GM18519 (cell line): Measurements from ENCODE around the gene RANBP6.
A peak's percentile ranks its signal among the peaks of the same experiment; 100 is the strongest.
"Not testable (repeated sequence)": the region's sequence is repeated elsewhere in the genome, so short reads cannot be mapped to it uniquely, and the experiment has no call there.

ENCODE experiments used
- ATAC-seq: cut with Tn5 transposase; IDR thresholded peaks from one replicate; pipeline ENCODE4 v1.9.1; 2021; ENCODE audit warnings: mild to moderate bottlenecking, moderate library complexity; ENCODE audit not compliant: unreplicated experiment, low FRiP score

RANBP6 gene

DNA sequence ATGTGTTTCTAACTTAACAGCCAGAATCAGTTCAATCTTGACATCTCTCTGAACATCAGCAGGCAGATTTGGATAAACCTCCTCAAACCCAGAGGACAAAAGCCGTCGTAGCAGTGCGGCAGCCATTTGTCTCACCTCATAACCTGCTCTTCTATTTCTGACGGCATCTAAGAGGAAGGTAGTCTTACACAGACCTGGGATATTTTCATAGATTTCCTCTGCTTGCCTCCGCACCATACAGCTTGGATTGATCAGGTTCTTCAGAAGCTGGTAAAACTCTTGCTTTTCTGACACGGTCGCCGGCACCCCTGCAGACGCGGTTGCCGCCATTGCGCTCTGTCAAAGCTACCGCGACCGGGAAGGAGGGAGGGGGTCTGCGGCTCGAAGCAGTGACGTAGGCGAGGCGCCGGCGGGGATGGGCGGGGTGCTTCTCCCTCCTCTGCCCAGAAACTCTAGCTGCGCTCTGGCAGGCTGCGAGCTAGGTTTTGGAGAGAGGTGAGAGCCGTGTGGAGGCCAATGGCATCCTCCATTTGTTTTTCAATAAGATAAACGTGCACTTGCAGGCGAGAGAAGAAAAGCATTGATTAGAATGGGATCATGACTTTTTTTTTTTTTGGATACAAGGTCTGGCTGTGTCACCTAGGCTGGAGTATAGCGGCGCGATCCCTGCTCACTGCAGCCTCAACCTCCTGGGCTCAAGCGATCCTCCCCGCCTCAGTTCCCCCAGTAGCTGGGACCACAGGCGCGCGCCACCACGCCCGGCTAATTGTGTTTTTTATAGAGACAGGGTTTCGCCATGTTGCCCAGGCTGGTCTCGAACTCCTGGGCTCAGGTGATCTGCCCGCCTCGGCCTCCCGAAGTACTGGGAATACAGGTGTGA, at the start of gene RANBP6:
Gene RANBP6, minus strand, starts transcription at position 347 of the 880 bp plus-strand sequence. Its CDS starts 17 bp downstream, at position 330.
- ATAC-seq, result peak; percentile 86

DNA sequence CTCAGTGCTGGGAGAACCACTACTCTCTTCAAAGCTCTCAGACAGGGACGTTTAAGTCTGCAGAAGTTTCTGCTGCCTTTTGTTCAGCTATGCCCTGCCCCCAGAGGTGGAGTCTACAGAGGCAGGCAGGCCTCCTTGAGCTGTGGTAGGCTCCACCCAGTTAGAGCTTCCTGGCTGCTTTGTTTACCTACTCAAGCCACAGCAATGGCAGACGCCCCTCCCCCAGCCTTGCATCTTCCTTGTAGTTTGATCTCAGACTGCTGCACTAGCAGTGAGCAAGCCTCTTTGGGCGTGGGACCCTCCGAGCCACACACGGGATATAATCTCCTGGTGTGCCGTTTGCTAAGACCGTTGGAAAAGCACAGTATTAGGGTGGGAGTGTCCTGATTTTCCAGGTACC, 47.7 kb upstream of the RANBP6 start:
- not testable (repeated sequence) for ATAC-seq

DNA sequence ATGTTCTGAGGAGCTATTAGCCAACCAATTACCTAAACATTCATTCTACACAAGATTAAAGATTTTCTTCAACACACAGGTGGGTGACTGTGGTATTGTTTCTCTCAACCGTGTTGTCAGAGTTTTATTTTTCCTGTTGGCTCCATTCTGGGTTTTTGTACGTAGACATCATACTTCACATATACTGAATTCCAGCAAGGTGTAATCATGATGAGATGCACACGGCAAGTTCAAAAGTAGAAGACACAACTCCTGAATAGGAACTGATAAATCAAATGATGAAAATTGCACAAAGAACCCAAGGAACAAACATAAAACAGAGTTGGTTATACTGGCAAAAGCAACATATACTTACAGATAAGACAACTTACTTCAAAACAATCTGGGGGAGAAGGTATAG, 40.2 kb upstream of the RANBP6 start:
- ATAC-seq, result no peak

DNA sequence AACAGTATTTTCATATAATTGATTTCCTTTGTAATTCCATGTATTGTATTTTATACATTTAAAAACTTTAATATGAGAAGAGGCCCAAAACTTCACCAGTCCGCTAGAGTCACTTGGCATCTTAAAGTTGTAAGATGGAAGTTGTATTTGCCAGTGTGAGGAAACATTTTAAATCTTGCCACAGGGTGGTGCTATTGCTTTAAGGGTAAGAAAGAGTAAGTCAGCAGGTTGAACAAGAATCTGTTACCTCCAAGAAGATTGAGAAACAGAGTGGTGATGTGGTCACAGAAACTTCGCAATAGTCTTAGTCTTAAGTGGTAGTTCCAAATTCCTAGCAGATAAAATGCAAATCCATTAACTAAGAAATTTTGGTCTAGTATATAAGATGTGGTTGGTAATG, 39.8 kb upstream of the RANBP6 start:
- ATAC-seq, result no peak

DNA sequence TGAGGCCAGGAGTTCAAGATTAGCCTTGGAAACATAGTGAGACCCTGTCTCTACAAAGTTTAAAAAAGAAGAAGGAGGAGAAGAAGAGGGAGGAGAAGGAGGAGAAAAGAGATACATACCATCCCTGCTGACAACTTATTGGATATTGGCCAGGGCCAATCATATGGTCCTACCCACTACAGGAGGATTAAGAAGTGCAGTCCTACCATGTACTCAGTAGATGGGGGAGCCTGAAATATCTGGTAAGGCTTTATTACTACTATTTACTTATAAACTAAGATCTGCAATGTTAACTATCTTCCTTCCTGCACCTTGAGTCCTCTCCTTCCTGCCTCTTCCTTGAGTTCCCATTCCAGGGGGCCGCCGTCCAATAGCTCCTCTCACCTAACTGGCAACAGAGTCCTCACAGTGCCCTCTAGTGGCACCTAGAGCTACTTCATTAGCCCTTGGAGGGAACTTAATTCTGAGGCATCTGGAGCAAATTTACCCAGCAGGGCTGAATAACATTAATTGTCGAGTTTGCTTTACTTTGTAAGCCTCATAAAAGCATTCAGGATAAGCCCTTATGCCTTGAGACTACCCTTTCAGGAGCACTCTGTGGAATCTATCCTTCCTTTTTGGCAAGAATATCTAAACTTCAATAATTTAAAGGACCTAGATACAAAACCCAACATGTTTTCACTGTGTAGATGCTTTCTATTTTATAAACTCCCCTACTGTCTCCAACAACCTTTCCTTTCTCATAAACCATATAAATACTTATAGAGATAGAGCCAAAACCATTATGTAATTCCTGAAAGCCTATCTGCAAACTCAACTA, 39.1 kb upstream of the RANBP6 start:
- no peak for ATAC-seq

DNA sequence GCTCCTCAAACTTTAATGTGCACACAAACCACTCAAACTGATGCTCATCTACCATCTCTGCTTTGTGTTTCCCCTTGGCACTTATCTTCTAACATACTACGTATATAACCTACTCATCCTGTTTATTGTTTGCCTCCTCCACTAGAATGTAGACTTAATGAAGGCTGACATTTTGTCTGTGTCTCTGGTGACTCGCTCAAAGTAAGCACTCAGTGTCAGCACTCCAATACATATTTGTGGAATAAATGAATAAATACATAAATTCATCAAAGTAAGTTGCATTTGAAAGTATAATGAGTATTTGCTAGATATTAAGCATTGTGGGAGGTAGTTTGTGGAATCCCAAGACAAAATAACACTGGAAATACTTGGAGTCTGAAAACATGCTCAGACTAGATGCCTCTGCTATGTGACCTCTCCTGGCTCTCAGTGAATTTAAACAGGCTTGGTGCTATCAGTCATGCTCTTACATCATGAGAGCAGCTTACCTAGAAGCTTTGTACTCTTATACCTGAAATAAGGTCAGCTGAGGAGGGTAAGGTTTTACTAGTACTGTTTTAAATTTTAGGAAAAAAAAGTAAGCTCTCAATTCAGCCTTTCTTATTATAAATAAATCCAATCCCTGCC, 37.0 kb upstream of the RANBP6 start:
- no peak for ATAC-seq

DNA sequence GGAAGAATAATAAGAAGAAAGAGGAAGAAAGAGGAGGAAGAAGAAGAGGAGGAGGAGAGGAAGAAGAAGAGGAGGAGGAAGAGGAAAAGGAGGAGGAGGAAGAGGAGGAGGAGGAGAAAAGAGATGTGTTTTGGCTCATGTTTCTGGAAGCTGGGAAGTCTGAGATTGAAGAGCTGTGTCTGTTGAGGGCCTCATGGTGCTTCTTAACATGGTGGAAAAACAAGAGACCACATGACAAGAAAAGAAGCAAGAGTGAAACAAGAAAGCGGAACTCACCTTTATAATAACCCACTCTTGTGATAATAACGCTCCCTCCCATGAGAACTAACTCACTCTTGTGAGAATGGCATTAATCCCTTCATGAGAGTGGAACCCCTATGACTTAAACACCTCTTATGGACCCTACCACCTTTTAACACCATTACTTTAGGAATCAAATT, 36.1 kb upstream of the RANBP6 start:
- ATAC-seq, result peak; percentile 51

DNA sequence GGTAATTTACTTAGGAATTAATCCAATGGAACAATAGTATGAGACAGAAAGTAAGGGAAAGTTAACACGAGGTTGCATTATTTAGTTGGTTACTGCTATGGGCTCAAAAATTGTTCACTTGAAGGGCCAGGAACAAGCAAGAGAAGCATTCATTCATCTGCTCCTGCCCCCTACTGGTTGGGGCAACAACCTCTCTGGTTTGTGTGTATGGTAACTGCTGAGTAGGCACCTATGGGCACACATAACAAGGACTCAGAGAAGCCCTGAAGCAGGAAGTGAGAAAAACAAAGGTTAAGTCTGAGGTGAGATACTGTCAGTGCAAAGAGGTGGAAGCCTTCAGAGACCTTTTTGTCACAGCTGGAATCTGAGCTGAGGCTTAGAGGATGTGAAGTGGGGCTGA, 34.4 kb upstream of the RANBP6 start:
- peak; percentile 50 for ATAC-seq

DNA sequence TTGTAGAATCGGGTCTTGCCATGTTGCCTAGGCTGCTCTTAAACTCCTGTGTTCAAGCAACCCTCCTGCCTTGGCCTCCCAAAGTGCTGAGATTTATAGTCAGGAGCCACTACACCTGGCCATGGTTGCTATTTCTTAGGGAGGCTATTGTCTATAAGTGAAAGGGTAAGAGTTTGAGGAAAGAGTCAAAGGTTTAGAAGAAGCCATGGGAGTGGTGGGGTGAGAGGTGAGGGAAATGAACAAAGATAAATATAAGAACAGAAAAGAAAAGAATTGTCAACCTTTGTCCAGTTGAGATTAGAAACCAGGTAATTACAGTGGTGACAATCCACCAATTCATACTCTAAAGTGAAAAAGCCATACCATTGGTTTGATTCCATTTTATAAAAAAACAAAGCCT, 32.6 kb upstream of the RANBP6 start:
- ATAC-seq, result no peak

DNA sequence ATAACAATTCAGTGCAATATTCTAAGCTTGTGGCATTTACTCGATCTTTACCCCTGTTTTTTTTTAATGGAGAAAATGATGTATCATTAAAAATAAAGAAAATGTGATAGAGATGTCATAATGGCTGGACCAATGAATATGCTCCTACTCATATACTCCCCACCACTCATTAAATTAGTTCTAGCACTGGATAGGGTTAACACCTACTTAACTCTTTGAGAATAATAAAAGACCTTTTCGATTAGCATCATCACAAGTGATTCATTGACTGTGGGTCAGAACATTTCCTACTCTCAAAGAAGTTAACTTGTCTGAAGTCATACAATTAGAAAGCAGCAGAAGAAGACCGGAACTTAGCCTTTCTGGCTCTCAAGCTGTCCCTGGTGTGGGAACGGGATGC, 31.6 kb upstream of the RANBP6 start:
- ATAC-seq, result no peak

DNA sequence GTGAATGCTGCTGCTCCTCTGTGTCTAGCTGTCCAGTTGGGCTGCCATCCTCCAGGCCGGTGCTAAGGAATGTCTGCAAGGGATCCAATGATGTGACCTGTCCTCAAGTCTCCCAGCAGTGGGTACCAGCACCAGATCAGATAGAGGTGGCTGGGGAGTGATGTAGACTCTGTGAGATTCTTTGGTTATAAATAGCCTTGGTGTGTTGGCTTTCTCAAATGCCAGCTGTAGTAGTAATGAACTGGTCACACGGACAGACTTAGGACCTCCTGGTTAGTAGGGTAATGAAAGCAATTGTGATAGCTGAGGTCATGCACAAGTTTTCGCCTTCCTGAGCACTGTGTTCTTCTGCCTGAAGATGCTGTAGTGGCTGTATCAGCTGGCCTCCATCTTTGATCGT, 29.9 kb upstream of the RANBP6 start:
- no peak for ATAC-seq

DNA sequence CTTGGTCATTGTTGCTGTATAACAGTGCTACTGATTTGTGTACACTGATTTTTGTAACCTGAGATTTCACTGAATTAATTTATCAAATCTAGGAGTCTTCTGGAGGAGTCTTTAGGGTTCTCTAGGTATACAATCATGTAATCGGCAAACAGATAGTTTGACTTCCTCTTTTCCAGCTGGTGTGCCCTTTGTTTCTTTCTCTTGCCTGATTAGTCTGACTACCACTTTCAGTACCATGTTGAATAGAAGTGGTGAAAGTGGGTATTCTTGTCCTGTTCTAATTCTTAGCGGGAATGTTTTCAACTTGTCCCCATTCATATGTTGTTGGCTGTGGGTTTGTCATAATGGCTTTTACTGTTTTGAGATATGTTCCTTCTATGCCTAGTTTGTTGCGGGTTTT, 24.7 kb upstream of the RANBP6 start:
- no peak for ATAC-seq

DNA sequence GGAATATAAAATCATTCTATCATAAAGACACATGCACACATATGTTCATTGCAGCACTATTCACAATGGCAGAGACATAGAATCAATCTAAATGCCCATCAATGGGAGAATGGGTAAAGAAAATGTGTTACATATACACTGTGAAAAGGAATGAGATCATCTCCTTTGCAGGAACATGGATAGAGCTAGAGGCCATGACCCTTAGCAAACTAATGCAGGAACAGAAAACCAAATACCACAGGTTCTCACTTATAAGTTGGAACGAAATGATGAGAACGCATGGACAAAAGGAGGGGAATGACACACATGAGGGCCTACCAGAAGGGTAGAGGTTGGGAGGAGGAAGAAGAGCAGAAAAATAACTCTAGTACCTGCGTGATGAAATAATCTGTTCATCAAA, 21.0 kb upstream of the RANBP6 start:
- no peak for ATAC-seq

DNA sequence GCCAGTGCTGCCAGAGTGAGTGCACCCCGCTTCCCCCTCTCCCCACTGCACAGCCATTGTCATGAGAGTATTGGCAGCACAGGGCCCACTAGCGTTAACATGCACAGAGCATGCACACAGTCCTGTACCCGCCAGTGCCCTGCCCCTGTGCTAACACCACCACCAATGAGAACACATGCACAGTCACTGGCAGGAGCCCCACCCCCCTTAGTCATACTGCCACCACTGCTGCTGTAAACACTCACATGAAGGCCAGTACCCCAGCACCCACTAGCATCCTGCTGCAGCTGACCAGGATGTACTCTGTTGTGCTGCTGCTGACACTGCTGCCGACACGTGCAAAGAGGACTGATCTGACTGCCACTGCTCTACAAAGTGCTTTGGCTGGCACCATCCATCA, 19.5 kb upstream of the RANBP6 start:
- no peak for ATAC-seq

DNA sequence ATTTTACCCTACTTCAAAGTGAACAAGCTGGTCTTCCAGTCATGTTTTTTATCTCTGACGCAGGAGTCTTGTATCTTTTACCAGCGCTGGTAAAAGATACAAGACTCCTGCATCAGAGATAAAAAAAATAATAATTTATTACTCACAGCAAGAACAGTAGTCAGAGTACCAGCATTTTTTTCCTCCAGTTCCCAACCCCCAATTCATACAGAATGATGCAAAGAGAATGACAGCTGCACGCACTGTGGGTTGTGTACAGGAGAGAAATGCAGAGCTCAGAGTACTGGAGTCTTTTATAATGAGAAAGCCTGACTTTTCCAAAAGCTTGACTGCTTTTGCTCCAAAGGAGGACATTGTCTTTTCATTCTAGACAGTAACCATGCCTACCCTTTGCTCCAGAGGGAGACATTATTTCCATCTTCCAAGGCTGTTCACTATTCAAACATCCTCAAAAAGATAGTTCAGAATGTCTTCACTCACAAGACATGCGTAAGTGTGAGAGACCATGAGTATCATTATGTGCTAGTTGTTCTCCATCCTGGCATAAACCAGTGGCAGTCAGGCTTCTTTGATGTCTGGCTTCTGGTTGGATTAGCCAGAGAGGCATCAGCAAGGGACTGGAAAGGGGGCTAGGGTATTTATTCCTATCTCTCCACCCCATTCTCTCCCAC, 14.3 kb upstream of the RANBP6 start:
- no peak for ATAC-seq

DNA sequence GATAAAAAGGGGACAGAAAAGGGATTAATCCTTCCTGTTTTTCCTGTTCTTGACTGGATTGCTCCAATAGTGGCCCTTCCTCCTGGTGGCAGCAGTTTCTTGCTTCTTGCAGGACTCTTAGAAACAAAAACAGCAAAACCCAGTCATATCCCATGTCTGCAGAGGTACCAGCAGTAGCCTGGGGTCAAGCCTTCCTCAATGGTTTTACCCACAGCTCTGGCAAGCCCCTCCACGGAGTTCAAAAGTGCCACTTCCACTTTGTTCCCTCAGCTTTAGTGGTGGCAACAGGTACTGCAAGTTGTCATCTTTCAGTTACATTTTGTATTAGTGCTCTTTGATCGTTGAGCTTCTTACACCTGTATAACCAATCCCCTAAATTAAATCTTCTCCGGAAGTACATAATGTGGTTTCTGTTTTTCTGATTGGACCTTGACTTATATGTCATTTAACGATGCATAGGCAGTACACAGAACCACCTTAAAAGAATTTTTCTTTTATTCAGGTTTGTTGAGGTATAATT, 8.7 kb upstream of the RANBP6 start:
- ATAC-seq, result peak; percentile 92

DNA sequence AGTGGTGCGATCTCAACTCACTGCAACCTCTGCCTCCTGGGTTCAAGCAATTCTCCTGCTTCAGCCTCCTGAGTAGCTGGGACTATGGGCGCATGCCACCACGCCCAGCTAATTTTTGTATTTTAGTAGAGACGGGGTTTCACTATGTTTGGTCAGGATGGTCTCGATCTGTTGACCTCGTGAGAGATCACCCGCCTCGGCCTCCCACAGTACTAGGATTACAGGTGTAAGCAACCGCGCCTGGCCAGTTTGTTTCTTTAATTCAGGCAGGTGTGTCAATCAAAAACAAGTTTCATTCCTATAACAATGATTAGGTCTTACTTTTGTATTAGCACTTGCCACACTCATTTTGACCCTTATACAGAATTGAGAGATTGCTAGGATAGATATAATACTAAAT, 1.6 kb upstream of the RANBP6 start:
- ATAC-seq, result not testable (repeated sequence)

DNA sequence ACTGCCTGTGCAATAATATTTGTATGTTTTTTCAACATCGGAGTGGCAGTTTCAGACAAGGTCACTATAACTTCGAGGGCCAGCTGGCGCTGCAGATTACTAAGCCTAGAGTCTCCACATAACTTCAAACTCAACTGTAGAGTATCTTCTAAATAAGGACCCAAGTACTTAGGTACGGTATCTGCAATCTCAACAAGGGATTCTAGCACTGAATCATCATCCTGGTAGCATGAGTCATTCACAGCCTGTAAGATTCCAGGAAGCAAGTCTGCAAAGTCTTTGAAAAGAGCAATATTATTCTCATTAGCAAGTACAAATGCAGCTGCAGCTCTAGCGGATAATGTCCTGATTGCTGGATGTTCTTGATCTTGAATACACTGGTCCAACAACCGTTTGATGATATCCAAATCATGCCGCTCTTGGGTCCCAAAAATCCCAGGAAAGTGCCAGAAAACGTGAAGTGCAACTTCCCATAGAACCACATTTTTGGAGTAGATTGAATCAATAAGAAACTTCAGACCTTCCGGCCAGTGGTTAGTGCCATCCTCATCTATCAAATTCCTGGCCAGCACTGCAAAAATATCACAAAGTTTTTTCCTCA, 654 bp downstream of the RANBP6 start:
- no peak for ATAC-seq

DNA sequence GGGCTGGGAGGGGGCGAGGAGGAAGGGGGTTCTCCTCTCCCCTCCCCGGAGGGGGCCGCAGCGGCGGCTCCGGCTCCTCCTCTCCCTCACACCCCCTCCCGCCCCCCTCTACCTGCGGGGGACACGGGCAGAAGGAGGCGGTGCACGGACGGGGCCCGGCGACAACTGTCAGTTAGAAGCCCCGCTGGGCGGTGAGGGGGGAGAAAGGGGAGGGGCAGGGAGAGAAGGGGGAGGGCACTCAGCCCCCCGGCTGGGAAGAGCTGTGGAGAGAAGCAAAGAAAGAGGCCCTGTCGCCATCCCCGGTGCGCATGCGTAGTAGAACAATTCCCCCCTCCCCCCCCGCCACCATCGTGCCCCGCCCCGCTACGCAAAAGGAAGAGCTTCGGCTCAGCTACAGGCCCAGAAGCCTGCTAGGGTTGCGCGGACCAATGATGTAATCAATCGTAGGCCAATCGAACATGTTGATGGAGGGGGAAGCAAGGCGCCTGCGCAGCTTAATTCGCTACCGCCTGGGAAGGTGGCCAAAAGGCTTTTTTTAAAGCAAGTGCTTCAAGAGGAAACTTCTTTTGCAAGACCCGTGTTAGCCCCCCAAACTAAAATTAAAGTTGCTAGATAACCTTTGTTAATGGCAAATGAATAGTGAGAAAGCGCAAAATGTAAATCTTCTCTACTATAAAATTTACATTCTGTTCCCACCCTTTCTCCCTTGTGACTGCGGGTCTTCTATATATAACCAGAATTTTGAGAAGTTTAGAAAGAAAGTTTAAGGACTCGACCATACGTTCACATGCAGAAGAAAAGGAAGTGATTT, 7.0 kb downstream of the RANBP6 start:
- ATAC-seq, result peak; percentile 63
